ENCODE data around the gene CYP24A1.

Gene CYP24A1

DNA sequence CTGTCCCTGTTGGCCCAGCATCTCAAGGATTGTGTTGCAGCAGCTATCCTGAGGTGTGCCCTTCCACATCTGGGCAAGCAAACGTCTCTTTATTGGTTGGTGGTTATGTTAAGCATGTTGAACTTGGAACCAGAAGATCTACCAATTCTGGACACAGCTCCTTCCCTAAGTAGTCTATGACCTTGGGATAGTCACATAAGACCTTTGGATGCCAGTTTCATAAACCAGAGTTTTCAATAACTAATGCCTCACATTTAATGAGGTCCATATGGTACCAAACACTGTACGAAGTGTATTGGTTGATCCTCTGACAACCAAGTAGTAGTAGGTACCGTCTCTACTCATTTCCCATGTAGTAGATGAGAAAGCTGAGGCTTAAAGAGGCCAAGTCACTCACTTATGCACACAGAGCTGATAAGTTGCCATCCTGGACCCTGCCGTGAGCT lies 3.7 kb downstream of the CYP24A1 start:
- DNase-seq (ENCODE audit: low read depth), result no peak
- TF ChIP-seq, protein P1, sequence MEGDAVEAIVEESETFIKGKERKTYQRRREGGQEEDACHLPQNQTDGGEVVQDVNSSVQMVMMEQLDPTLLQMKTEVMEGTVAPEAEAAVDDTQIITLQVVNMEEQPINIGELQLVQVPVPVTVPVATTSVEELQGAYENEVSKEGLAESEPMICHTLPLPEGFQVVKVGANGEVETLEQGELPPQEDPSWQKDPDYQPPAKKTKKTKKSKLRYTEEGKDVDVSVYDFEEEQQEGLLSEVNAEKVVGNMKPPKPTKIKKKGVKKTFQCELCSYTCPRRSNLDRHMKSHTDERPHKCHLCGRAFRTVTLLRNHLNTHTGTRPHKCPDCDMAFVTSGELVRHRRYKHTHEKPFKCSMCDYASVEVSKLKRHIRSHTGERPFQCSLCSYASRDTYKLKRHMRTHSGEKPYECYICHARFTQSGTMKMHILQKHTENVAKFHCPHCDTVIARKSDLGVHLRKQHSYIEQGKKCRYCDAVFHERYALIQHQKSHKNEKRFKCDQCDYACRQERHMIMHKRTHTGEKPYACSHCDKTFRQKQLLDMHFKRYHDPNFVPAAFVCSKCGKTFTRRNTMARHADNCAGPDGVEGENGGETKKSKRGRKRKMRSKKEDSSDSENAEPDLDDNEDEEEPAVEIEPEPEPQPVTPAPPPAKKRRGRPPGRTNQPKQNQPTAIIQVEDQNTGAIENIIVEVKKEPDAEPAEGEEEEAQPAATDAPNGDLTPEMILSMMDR (IDR thresholded peaks at IDR 0.05; ENCODE audit: control insufficient read depth, insufficient read depth, low read depth, low read length, missing control alignments), result no peak
- no peak overlapping the region for H3K4me3 ChIP-seq (ENCODE audit: control insufficient read depth, low read depth, low read length)

DNA sequence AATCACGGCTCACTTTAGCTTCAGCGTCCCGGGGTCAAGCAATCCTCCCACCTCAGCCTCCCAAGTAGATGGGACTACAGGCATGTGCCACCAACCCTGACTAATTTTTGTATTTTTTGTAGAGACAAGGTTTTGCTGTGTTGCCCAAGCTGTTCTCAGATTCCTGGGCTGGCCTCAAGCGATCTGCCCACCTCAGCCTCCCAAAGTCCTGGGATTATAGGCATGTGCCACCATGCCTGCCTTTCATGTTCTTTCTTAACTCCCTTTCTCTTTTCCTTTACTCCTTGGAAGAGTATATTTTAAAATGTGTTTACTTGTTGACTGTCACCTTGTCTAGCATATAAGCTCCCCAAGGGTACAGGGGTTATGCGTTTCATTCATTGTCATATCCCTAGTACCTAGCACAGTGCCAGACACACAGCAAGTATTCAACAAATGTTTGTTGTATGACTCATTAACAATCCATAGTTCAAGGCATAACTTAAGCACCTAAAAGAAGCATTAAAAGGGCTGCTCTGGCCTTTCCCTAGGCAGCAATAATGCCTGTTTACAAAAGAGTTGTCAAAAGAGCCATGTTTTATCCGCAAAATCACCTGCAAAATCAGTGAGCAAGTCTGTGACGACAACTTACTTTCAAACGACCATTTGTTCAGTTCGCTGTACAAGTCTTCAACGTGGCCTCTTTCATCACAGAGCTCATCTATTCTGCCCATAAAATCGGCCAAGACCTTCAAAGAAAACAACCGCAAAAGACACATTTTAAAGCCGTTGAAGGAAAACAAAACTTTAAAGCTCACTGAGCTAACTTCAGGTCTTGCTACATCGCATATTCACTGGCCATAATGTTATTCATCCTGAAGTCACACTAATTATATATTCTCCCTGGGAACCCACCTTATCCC lies 4.6 kb downstream of the CYP24A1 start:
- TF ChIP-seq, protein P1 (IDR thresholded peaks at IDR 0.05; ENCODE audit: control insufficient read depth, insufficient read depth, low read depth, low read length, missing control alignments), result no peak
- DNase-seq (ENCODE audit: low read depth), result no peak
- H3K4me3 ChIP-seq (ENCODE audit: control insufficient read depth, low read depth, low read length), result no peak overlapping the region

GRCh38 chr20:54167909-54168872 lies 5.6 kb downstream of the CYP24A1 start:
- DNase-seq (ENCODE audit: low read depth), result no peak
- no peak overlapping the region for H3K4me3 ChIP-seq (ENCODE audit: control insufficient read depth, low read depth, low read length)
- TF ChIP-seq, protein P1 (IDR thresholded peaks at IDR 0.05; ENCODE audit: control insufficient read depth, insufficient read depth, low read depth, low read length, missing control alignments), result no peak

DNA sequence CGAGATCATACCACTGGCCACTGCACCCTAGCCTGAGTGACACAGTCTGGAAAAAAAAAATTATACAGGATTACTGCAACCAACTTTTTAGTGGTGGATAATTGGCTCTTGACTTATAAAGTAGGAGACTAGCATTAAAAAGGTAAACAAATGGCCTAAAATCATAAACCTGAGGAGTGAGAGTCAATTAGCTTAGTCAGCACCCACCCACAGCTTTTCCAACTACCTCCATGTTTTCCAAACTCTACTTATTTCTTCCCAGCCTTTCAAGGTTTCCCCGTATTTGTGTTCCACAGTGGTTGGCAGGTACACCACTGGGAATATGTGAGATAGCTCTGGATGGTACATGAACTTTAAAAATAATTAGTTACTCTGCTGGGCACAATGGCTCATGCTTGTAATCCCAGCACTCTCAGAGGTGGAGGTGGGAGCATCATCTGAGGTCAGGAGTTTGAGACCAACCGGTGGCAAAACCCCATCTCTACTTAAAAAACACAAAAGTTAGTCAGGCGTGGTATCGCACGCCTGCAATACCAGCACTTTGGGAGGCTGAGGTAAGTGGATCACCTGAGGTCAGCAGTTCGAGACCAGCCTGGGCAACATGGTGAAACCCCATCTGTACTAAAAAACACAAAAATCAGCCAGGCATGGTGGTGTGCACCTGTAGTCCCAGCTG lies 6.7 kb downstream of the CYP24A1 start:
- no peak overlapping the region for H3K4me3 ChIP-seq (ENCODE audit: control insufficient read depth, low read depth, low read length)
- no peak for DNase-seq (ENCODE audit: low read depth)
- TF ChIP-seq, protein P1 (IDR thresholded peaks at IDR 0.05; ENCODE audit: control insufficient read depth, insufficient read depth, low read depth, low read length, missing control alignments), result no peak

DNA sequence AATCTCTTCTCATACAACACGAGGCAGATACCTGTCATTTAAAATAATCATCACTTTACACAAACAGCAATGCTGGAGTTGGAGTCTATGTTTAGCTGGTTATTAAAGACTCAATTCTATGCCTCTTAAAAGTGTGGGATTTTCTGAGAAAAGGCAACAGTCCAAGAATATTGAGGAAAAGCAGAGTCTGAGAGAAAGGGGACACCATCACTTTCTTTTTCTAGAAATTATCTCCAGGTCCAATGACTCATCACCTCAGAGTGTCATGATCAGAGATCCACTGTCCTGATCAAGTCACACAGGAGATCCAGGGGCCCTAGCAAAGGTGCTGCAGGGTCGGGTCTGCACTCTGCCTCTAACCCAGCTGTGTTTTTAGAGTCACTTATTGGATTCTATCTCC lies 8.0 kb downstream of the CYP24A1 start:
- no peak overlapping the region for H3K4me3 ChIP-seq (ENCODE audit: control insufficient read depth, low read depth, low read length)
- TF ChIP-seq, protein P1 (IDR thresholded peaks at IDR 0.05; ENCODE audit: control insufficient read depth, insufficient read depth, low read depth, low read length, missing control alignments), result no peak

GRCh38 chr20:54165014-54165413 lies 8.8 kb downstream of the CYP24A1 start:
- H3K4me3 ChIP-seq (ENCODE audit: control insufficient read depth, low read depth, low read length), result no peak overlapping the region
- no peak for DNase-seq (ENCODE audit: low read depth)
- TF ChIP-seq, protein P1 (IDR thresholded peaks at IDR 0.05; ENCODE audit: control insufficient read depth, insufficient read depth, low read depth, low read length, missing control alignments), result no peak

More for the DNA sequence above, 8.0 kb downstream of the CYP24A1 start:
- no peak for DNase-seq (ENCODE audit: low read depth)

All from AG09309 (cell line).